Panc1 (cell line): ENCODE data around the gene ALDH3A1. TPM values are rescaled to one million over a fixed set of nuclear protein-coding genes. Genes with fewer than 3 reads are reported as not detected.

ENCODE experiments used
- ATAC-seq: fragments of 200-7000 bp; cut with Tn5 transposase; 2 replicates; pipeline ENCODE4 v1.9.1; 2020; ENCODE audit warnings: mild to moderate bottlenecking, moderate library complexity
- BruUV-seq: library from RNA; stranded (reverse); fragments of 400-500 nt; replicated peaks from 2 replicates; lab custom pipeline; 2021; lab: Mats Ljungman, UMichigan
- CTCF ChIA-PET: fragments of 300-600 bp; sonication (Branson Sonifier 250); formaldehyde crosslinking; loops from one replicate; lab custom pipeline; 2022; ENCODE audit warnings: antibody characterized with exemption; lab: Charles Lee
- POLR2A ChIA-PET: fragments of 300-600 bp; sonication (Branson Sonifier 250); formaldehyde crosslinking; loops from one replicate; lab custom pipeline; 2022; ENCODE audit warnings: antibody characterized with exemption; lab: Charles Lee
- DNase-seq: peaks from one replicate; pipeline ENCODE4 v3.0.0-alpha.2; 2010; ENCODE audit warnings: low read depth, low spot score
- H3K27ac ChIP-seq: 2 replicates; pipeline ENCODE4 v1.5.1; 2011; ENCODE audit warnings: mild to moderate bottlenecking, low read length, inconsistent platforms
- H3K27me3 ChIP-seq: fragments of 200-500 bp; sonication (Bioruptor generic); 2 replicates; pipeline ENCODE4 v1.6.0; 2014; ENCODE audit warnings: low read length, inconsistent platforms; ENCODE audit not compliant: control insufficient read depth, insufficient read depth
- H3K36me3 ChIP-seq: fragments of 200-500 bp; sonication (Bioruptor generic); 2 replicates; pipeline ENCODE4 v1.5.1; 2014; ENCODE audit warnings: inconsistent platforms, mild to moderate bottlenecking, low read length, moderate library complexity; ENCODE audit not compliant: control insufficient read depth, insufficient read depth
- H3K4me1 ChIP-seq: 2 replicates; pipeline ENCODE4 v1.5.1; 2011; ENCODE audit warnings: inconsistent platforms, mild to moderate bottlenecking, low read length, moderate library complexity; ENCODE audit not compliant: control insufficient read depth, insufficient read depth
- H3K4me3 ChIP-seq, 2 experiments: 2 replicates each; pipeline ENCODE4 v1.5.1; 2011 to 2012; ENCODE audit warnings: low read depth in 2 of 2, low read length in 2 of 2, mild to moderate bottlenecking in 2 of 2, inconsistent platforms in 1 of 2, moderate library complexity in 1 of 2
- H3K9me3 ChIP-seq: fragments of 200-500 bp; sonication (Bioruptor generic); 2 replicates; pipeline ENCODE4 v1.5.1; 2014; ENCODE audit warnings: low read depth, mild to moderate bottlenecking, inconsistent platforms, low read length, moderate library complexity; ENCODE audit not compliant: control insufficient read depth, insufficient read depth
- CTCF ChIP-seq: fragments of 450-650 bp; IDR thresholded peaks from 2 replicates; pipeline ENCODE4 v1.5.1; 2017; ENCODE audit warnings: mild to moderate bottlenecking
- POLR2AphosphoS5 ChIP-seq: IDR thresholded peaks from 2 replicates; pipeline ENCODE4 v1.6.1; 2012; ENCODE audit warnings: mild to moderate bottlenecking, low read depth, low read length, moderate library complexity
- REST ChIP-seq, 2 experiments: IDR thresholded peaks; 2 replicates each; pipeline ENCODE4 v1.6.1; 2011 to 2012; ENCODE audit warnings: low read depth in 2 of 2, control low read depth in 1 of 2, low read length in 1 of 2, mild to moderate bottlenecking in 1 of 2, moderate library complexity in 1 of 2; ENCODE audit not compliant: insufficient read depth in 1 of 2
- SIN3A ChIP-seq: IDR thresholded peaks from 2 replicates; pipeline ENCODE4 v1.6.1; 2012; ENCODE audit warnings: low read depth, mild to moderate bottlenecking, low read length, moderate library complexity, borderline replicate concordance; ENCODE audit not compliant: insufficient read depth
- TCF7L2 ChIP-seq: IDR thresholded peaks from 2 replicates; pipeline ENCODE4 v1.6.1; 2011; ENCODE audit warnings: mild to moderate bottlenecking, low read depth, low read length, inconsistent platforms
- in situ Hi-C: cut with HindIII; loops from 2 replicates; pipeline ENCODE4 v1.10.0; 2016; ENCODE audit warnings: low sequenced_read_pairs, low pct_unique_long_range_greater_than_20kb
- intact Hi-C: fragments of 100-400 bp; cut with micrococcal nuclease; formaldehyde crosslinking; loops from one replicate; pipeline ENCODE4 v1.10.0; 2022; ENCODE audit not compliant: unreplicated experiment
- total RNA-seq: library from RNA; stranded (reverse); gene quantifications from one replicate; pipeline ENCODE4 v1.2.1, GENCODE V29; 2021; ENCODE audit not compliant: unreplicated experiment

The ALDH3A1 gene
- total RNA-seq, 1 experiment from 2014 or later = 0.21 TPM

- ATAC-seq = no peak
- Histone ChIP-seq H3K4me3 (no peak overlapping the region), H3K27me3 (no peaks in the 10 kb centered on the region), H3K36me3 (no peaks in the 10 kb centered on the region), H3K27ac (no peak overlapping the region), H3K9me3 (no peaks in the 10 kb centered on the region), H3K4me1 (no peaks in the 10 kb centered on the region)
- BruUV-seq = no TSS peak
- no peak for DNase-seq
- POLR2A ChIA-PET = no interaction called here
- CTCF ChIA-PET = no interaction called here
- TF ChIP-seq CTCF = no peak
- TF ChIP-seq TCF7L2 = no peak
- no peak for TF ChIP-seq REST (IDR thresholded peaks at IDR 0.05; ENCODE audit: insufficient read depth in 1 of 2, low read depth in 2 of 2, low read length in 1 of 2)
- TF ChIP-seq SIN3A = no peak
- no peak for TF ChIP-seq POLR2AphosphoS5
- intact Hi-C loops (no loop called here), in situ Hi-C loops (no loop called here)
Measured at GRCh38 chr17:19705771-19706770, 42.0 kb downstream of the ALDH3A1 start.

- POLR2A ChIA-PET = no interaction called here
- H3K27me3 ChIP-seq = no peaks in the 10 kb centered on the region
- CTCF ChIA-PET = no interaction called here
- BruUV-seq = no TSS peak
- H3K4me3 ChIP-seq = no peak overlapping the region
- no peaks in the 10 kb centered on the region for H3K9me3 ChIP-seq
- no peak for DNase-seq
- intact Hi-C loops (no loop called here), in situ Hi-C loops (no loop called here)
- H3K27ac ChIP-seq = no peak overlapping the region
- no peaks in the 10 kb centered on the region for H3K36me3 ChIP-seq
- H3K4me1 ChIP-seq = no peaks in the 10 kb centered on the region
- ATAC-seq = no peak
- no peak for TF ChIP-seq CTCF
- TF ChIP-seq POLR2AphosphoS5 = no peak
- no peak for TF ChIP-seq REST (IDR thresholded peaks at IDR 0.05; ENCODE audit: insufficient read depth in 1 of 2, low read depth in 2 of 2, low read length in 1 of 2)
- TF ChIP-seq TCF7L2 = no peak
- TF ChIP-seq SIN3A = no peak
Measured at GRCh38 chr17:19705201-19705600, 42.9 kb downstream of the ALDH3A1 start.
